ENCODE data around the gene CYP46A1. TPM values are rescaled to one million over a fixed set of nuclear protein-coding genes. Genes with fewer than 3 reads are reported as not detected.

CYP46A1 gene
- total RNA-seq, 3 donors from 2014 or later (not counting 1 experiment from before 2014, with no cell fraction given): 0.09 to 0.45 (median 0.09) TPM

DNA sequence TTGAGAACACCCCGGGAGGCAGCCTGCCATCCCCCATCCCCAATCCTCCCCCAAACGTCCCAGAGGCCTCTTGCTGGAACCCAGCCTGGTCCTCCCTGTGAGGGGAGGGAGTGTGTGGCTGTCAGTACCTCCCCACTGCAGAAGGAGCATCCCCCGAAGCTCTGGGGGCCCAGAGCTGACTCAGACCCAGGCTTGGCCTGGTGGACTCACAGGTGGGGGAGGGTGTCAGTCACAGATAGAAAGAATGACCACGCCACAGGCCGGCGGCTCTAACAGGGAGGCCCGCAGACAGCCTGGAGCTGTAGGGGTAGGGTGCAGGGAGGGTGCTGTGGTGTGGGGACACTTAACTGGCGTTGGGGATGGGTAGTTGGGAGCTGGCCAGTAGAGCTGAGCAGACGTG, 33.9 kb upstream of the CYP46A1 start:
- no peak for ATAC-seq
- Mint-ChIP-seq H3K9me3 (no peaks in the 10 kb centered on the region), H3K4me3 (no peak overlapping the region), H3K36me3 (no peaks in the 10 kb centered on the region), H3K27me3 (ENCODE audit: low read depth in 2 of 2) (peaks cover 15% of the 10 kb centered on the region in 2 donors), H3K4me1 (no peaks in the 10 kb centered on the region), H3K27ac (no peak overlapping the region)
- Histone ChIP-seq H3K4me1 (ENCODE audit: control insufficient read depth, insufficient read depth, low read length) (no peaks in the 10 kb centered on the region), H3K9me3 (ENCODE audit: control insufficient read depth, insufficient read depth, low read length) (no peaks in the 10 kb centered on the region), H3K36me3 (ENCODE audit: control insufficient read depth, insufficient read depth, low read length) (no peaks in the 10 kb centered on the region), H3K27me3 (ENCODE audit: control insufficient read depth, insufficient read depth, low read length) (peaks cover 3% of the 10 kb centered on the region), H3K27ac (ENCODE audit: low read length) (no peak overlapping the region), H3K4me3 (ENCODE audit: low read length) (no peak overlapping the region)
- intact Hi-C loops (cut with micrococcal nuclease): no loop called here
- TF ChIP-seq, protein P1, sequence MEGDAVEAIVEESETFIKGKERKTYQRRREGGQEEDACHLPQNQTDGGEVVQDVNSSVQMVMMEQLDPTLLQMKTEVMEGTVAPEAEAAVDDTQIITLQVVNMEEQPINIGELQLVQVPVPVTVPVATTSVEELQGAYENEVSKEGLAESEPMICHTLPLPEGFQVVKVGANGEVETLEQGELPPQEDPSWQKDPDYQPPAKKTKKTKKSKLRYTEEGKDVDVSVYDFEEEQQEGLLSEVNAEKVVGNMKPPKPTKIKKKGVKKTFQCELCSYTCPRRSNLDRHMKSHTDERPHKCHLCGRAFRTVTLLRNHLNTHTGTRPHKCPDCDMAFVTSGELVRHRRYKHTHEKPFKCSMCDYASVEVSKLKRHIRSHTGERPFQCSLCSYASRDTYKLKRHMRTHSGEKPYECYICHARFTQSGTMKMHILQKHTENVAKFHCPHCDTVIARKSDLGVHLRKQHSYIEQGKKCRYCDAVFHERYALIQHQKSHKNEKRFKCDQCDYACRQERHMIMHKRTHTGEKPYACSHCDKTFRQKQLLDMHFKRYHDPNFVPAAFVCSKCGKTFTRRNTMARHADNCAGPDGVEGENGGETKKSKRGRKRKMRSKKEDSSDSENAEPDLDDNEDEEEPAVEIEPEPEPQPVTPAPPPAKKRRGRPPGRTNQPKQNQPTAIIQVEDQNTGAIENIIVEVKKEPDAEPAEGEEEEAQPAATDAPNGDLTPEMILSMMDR (IDR thresholded peaks at IDR 0.05): no peak
- WGBS (ENCODE audit: insufficient coverage): 77% methylated on average over 7 of the region's 9 CpGs
- DNase-seq: no peak

DNA sequence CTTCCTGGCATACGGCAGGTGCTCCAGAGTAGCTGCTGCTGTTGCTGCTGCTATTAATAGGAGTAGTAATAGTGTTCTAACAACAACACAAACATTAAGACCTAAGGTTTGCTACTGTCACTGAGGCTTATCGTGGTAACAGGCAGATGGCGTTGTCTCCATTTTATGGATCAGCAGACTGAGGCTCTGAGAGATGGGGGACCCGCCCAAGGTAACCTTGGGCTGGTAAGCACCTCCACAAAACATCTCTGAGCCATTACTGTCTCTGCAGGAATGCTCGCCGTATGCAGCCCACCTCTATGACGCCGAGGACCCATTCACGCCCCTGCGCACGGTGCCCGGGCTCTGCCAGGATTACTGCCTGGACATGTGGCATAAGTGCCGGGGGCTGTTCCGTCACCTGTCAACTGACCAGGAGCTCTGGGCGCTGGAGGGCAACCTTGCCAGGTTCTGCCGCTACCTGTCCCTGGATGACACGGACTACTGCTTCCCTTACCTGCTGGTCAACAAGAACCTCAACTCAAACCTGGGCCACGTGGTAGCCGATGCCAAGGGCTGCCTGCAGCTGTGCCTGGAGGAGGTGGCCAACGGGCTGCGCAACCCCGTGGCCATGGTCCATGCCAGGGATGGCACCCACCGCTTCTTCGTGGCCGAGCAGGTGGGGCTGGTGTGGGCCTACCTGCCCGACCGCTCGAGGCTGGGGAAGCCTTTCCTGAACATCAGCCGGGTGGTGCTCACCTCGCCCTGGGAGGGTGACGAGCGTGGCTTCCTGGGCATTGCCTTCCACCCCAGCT, 31.9 kb upstream of the CYP46A1 start:
- no peak overlapping the region for H3K4me3 Mint-ChIP-seq
- no peak overlapping the region for H3K27ac Mint-ChIP-seq

DNA sequence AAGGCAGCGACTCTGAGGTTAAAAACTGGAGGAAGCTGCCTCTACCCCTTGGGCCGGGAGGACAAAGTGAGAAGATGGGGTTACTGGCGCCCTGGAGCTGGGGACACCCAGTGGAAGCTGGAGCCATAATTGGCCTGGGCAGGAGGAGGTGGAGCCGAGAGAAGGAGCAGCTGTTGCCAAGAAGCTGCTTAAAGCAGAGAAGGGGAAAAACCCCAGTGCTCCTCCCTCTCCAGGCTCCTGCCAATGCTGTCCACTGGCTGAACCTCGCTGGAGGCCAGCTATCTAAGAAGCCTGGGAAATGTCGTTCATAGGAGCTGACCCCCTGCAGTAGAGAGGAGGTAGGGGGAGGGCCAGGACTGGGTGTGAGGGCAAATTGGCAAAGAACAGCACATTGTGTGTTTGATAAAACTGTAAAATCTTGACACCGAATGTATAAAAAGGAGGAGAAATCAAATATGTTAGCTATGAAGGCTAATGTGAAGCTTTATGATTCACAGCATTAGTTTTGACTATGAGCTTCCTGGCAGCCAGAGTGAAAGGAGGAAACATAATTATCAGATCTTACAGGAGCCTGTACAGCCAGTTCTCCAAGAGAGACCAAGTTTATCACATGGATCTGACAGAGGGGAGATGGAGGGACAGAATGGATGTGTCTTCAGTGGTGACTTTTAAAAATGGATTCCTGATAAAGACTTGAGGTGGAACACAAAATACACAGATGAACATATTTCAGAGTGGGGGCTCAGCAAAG, 29.7 kb upstream of the CYP46A1 start:
- H3K36me3 Mint-ChIP-seq: no peaks in the 10 kb centered on the region
- H3K9me3 ChIP-seq (ENCODE audit: control insufficient read depth, insufficient read depth, low read length): no peaks in the 10 kb centered on the region
- peaks cover 3% of the 10 kb centered on the region for H3K27me3 ChIP-seq (ENCODE audit: control insufficient read depth, insufficient read depth, low read length)
- H3K9me3 Mint-ChIP-seq: no peaks in the 10 kb centered on the region
- no peaks in the 10 kb centered on the region for H3K36me3 ChIP-seq (ENCODE audit: control insufficient read depth, insufficient read depth, low read length)
- no peak overlapping the region for H3K4me3 ChIP-seq (ENCODE audit: low read length)
- no peak overlapping the region for H3K27ac Mint-ChIP-seq
- TF ChIP-seq, protein P1 (IDR thresholded peaks at IDR 0.05): no peak
- no peak for ATAC-seq
- peaks cover 21 to 34% of the 10 kb centered on the region in 2 donors for H3K27me3 Mint-ChIP-seq (ENCODE audit: low read depth in 2 of 2)
- H3K4me1 ChIP-seq (ENCODE audit: control insufficient read depth, insufficient read depth, low read length): no peaks in the 10 kb centered on the region
- intact Hi-C loops (cut with micrococcal nuclease): no loop called here
- H3K4me3 Mint-ChIP-seq: no peak overlapping the region
- no peak overlapping the region for H3K27ac ChIP-seq (ENCODE audit: low read length)
- no peak for DNase-seq
- no peaks in the 10 kb centered on the region for H3K4me1 Mint-ChIP-seq
- 54% methylated on average over 7 of the region's 7 CpGs for WGBS (ENCODE audit: insufficient coverage)

More for the DNA sequence above, 31.9 kb upstream of the CYP46A1 start:
- TF ChIP-seq, protein P1 (IDR thresholded peaks at IDR 0.05): no peak
- Histone ChIP-seq H3K4me3 (ENCODE audit: low read length) (no peak overlapping the region), H3K27me3 (ENCODE audit: control insufficient read depth, insufficient read depth, low read length) (peaks cover 3% of the 10 kb centered on the region), H3K9me3 (ENCODE audit: control insufficient read depth, insufficient read depth, low read length) (no peaks in the 10 kb centered on the region), H3K27ac (ENCODE audit: low read length) (no peak overlapping the region), H3K4me1 (ENCODE audit: control insufficient read depth, insufficient read depth, low read length) (no peaks in the 10 kb centered on the region), H3K36me3 (ENCODE audit: control insufficient read depth, insufficient read depth, low read length) (no peaks in the 10 kb centered on the region)
- Mint-ChIP-seq H3K27me3 (ENCODE audit: low read depth in 2 of 2) (peaks cover 17 to 25% of the 10 kb centered on the region in 2 donors), H3K9me3 (no peaks in the 10 kb centered on the region), H3K36me3 (no peaks in the 10 kb centered on the region), H3K4me1 (no peaks in the 10 kb centered on the region)
- ATAC-seq (no peak), DNase-seq (no peak)
- 90% methylated on average over 31 of the region's 32 CpGs for WGBS (ENCODE audit: insufficient coverage)
- intact Hi-C loops (cut with micrococcal nuclease): no loop called here
